CD1c-positive myeloid dendritic cell (primary cell): ENCODE data around the gene COP1.

Experiments used
- DNase-seq: peaks from one replicate; pipeline ENCODE4 v3.0.0-alpha.2; 2016; ENCODE audit errors: extremely low spot score

Gene COP1

DNA sequence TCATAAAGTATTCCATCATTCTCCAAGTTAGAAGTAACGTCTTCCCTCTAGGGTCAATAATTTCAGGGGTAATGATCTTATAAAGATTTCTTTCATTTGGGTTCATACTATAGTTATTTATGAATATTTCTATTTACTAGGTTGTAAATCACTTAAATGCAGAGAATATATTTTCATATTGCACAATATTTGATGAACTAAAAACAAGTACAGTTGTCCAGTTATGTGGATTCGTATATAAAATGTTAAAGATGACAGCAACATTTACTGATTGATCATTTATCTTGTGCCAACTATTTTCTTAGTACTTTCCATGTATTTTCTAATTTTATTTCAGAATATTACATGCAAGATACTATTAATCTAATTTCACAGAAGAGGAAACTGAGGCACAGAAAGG is 243.3 kb downstream of the COP1 start:
- no peak for DNase-seq

DNA sequence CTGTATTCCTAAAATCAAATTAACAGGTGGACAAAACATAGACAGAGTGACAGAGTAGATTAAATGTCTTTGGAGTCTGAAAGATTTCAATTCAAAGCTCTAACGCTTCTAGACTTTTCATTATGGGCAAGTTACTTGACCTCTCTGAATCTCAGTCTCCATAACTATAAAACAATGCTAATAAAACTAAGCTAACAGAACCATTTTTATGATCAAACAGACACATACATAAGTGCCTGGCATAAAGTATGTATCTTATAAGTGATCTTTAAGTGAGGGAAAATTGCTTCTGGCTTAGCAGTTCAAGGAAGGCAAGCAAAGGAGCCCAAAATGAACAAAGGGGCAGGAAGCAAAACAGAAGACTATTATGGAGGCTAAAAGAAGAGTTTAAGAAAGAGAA is 246.9 kb downstream of the COP1 start:
- DNase-seq: no peak

DNA sequence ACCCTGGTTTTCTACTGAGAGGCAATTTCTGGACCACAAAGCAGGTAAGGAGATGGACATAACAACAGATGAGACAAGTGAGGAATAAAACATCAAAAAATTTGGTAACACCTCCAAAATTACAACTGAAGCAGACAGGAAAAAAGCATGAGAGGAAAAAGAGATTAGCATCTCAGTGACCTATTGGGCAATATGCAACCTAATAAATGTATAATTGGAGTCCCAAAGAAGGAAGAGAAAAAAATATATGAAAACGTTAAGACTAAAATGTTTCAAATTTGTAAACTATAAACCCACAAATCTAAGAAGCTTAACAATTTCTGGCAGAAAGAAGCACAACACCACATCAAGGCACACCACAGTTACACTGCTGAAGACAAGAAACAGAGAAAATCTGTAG is 255.5 kb downstream of the COP1 start:
- no peak for DNase-seq

DNA sequence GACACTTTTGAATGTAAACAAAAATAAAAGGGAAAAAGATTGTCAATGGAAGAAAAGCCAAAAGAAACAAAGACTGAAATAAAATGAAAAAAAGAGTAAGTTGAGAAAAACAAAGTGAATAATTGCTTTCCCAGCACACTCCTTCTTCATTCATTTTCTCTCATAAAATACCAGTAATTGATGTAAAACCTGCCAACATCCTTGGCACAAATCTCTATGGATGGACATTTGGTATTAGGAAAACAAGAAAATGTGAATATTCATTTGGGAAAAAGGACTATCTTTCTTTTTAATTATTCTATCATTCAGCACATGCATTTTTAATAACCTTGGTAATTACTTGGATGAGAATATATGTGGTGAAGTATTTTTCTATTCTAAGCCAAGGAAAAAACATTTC is 259.3 kb downstream of the COP1 start:
- DNase-seq: no peak

DNA sequence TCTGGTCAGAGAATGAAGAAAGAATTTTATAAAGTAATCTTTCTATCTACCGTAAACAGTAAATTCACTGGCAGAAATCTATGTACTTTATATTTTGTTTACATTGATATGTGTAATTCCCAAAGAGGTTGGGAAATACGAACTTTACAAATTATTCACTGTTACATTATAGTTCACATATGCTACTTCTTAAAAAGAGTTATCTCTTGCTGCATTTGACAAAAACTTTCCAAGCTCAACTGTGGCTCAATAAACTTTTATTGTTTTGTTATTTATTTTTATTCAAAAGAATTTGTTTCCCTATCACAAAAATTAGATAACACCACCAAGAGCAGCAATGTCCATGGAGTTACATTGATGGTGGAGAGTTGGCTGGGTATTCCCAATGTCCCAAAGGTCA is 262.5 kb downstream of the COP1 start:
- no peak for DNase-seq

DNA sequence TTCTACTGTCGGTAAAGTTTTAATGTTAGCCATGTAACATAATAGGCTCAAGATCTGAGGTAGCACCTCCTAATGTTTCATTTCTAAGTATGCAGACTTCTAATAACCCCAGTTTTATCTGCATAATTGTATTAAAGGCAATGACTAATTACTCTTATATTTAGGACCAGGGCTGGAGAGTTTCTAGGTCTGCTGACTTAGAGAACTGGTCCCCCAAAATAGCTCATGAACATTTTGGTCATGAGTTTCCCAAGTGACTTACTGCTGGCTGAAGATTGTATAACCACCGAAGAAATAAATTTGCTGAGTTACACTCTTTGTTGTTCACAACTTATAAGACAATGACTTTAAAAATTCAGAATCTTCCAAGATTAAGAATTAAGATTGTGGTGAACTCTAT is 265.9 kb downstream of the COP1 start:
- no peak for DNase-seq

DNA sequence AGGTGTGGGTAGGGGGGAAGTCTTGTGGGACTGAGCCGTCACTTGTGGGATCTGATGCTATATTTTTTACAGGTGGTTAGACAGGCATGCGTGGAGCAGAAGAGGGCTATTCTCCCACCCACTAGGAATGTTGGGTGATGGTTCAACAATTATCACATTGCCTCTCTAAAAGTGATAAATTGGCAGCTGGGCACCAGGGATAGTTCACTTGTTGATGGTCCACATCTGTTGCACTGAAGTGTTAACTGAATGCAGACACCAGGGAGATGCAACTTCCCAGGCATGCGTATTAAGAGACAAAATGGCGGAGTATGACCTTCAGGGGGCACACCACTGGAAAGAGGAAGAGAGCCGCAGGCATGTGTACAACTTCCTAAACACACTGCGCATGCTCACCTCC is 270.4 kb downstream of the COP1 start:
- no peak for DNase-seq

DNA sequence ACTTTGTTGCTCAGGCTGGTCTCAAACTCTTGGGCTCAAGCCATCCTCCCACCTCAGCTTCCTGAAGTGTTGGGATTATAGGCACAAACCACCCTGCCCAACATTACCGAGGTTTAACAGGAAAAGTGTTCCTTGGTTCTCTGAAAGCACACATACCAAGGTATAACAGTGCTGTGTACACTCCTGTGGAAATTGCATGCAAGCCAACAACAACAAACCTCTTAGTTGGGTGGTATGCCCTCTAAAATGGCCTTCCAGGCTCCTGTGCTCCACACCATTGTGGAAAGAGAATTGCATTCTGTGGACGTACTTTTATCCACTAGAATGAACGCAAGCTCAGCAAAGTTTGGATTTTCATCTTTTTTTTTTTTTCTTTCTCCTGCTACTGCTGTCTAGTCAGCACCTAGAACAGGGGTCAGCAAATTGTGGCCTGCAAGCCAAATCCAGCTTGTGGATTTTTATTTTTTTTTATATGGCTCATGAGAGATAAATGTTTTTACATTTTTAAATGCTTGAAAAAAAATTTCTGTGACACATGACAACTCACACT is 271.4 kb downstream of the COP1 start:
- no peak for DNase-seq

DNA sequence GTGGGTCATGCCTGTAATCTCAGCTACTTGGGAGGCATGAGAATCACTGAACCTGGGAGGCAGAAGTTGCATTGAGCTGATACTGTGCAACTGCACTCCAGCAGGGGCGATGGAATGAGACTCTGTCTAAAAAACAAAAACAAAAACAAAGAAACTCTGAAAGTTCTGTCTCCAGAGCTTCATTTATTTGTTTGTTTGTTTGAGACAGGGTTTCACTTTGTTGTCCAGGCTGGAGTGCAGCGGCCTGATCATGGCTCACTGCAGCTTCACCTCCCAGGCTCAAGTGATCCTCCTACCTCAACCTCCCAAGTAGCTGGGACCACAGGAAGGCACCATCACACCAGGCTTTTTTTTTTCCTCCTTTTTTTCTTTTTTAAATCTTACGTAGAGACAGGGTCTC is 271.9 kb downstream of the COP1 start:
- DNase-seq: no peak

DNA sequence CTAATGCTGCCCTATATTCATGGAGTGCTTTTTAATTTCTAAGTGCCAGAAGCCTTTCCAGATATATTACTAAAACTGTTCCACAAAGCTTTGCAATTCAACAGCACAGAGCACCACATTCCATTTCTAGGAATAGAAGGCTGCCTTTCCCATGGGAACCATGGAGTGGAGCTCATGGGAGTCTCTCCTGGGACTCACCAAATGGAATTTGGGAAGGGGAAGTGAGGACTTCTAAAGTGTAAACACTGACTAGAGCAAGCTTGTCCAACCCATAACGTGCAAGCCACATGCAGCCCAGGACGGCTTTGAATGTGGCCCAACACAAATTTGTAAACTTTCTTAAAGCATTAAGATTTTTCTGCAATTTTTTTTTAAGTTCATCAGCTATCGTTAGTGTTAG is 273.3 kb downstream of the COP1 start:
- no peak for DNase-seq

DNA sequence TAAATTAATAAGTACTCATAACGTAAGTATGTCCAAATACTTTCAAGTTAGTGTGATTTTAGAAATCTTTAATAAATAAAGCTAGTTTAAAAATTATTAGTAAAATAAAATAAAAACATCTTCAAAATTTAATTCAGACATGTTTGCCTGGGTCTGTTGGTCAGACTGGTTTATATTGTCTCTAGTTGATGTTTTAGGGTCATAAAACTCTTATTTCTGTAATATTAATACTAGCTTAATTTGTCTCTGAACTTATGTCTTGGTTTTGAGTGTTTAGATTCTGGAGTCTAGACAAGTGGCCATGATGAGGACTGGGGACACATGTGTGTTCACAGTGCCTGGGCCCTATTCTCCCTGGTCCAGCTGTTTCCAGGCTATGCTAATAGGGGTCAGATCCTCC is 279.1 kb downstream of the COP1 start:
- DNase-seq: no peak

DNA sequence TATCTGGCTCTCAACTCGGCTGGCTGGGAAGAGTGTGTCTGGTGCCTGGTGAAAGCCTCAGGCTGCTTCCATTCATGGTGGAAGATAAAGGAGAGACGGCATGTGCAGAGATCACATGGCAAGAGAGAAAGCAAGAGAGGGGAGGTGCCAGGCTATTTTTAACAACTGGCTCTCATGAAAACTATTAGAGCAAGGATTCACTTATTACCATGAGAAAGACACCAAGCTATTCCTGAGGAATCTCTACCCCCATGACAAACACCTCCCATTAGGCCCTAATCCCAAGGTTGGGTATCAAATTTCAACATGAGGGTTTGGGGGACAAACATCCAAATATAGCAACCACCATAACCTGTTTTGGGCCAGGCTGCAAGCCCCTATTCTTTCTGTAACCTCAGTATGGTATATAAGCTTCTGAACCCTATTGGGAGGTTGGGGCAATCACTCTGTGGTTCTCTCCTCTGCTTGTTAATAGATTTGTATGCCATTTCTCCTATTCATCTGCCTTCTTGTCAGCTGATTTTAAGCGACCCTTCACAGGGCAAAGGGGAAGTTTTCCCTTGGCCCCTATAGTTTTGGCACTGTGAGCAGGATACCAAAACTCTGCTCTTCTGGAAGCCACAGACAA is 284.7 kb downstream of the COP1 start:
- DNase-seq: no peak

DNA sequence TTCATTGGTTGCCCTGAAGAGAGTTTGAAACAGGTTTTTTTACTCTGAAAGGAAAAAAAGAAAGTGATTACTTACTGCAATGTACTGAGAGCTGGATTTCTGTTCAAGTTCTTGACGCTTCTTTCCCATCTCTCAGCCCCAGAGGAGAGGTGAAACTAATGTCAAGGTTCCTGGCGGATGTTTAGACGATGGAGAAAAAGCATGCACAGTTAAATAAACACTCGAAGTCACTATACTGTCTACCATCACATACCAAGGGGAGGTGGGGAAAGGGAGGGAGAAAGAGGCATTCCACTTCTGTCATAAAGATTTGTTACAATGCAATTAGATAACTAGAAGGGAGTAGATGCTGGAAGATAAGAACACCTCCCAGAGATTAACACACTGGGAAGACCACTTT is 286.7 kb downstream of the COP1 start:
- DNase-seq: no peak

DNA sequence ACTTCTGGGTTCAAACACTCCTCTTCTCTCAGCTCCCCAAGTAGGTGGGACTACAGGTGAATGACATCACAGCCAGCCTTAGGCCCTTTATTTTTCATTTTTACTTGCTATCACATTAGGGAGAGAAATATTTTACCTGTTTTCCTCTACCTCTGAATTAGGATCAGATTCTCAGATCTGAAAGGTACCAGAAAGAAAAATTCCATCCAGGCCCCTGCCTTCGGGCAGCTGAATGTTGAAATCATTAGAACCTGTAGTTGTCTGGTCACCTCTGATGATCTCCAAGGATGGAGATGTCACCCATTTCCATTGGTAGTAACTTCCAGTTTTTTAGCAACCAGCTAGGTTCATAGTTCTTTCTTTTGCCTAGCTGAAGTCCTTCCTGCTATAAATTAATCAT is 288.1 kb downstream of the COP1 start:
- DNase-seq: no peak

DNA sequence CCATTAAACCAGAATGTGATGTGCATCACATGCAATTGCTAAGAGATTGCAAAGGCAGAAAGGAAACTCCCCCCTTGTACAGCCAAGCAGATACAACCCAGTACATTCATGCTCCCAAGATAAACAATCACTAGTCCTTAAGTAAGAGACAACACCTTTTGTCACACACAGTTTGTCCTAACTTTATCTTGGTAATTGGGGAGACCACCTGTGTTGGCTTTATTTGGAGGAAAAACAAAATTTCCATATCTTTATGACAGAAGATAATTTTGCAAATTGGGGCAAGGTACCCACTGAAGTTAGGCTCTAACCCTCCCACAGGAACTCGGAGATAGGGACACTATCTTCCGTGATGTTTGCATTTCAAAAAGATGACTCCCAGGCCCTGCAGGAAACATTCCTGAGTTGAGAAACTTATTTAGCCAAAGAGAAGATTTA is 288.7 kb downstream of the COP1 start:
- no peak for DNase-seq

DNA sequence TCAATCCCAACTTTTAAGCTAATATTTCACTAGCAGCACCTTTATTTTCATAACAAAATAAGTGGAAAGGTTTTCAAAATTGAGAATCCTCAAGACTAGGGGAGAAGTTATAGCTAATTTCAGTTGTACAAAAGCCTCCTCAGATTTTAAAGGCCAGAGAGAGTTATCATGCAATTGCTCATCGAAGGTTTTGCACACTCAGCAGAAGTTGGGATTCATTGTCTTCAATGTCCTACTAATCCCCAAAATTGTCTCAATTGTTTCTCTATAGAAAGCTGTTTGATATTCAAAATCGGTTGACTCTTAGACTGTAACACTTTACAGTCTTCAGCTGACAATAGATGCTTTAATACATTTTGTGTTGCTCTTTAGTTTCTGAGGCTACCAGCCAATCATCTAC is 293.0 kb downstream of the COP1 start:
- no peak for DNase-seq

DNA sequence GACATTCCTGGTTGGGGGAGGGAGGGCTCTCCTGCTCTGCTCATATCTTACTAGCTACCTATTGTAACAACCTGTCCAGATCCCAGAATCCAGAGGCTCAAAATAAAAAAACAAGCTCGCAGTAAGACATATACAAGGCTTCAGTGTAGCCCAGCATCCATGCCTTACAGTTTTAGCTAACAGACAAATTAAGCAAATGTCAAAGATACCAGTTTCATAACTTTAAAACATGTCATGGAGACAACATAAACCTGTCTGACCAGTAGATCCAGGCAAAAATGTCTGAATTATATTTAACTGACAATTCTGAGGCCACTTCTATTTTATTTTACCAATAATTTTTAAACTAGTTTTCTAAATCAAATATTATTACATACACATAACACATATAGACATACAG is 295.9 kb downstream of the COP1 start:
- no peak for DNase-seq

DNA sequence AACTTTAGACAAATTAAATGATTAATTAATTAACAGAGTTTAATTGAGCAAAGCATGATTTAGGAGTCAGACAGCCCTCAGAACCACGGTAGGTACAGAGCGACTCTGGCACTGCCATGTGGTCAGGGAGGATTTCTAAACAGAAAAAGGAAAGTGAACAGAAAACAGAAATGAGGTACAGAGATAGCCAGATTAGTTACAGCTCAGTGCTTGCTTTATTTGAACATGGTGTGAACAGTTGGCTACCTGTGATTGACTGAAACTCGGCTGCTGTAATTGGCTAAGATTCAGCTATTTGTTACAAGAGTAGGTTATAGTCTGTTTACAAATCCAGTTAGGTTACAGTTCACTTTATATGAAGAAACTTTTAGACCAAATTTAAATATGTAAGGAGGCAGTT is 300.7 kb downstream of the COP1 start:
- no peak for DNase-seq

DNA sequence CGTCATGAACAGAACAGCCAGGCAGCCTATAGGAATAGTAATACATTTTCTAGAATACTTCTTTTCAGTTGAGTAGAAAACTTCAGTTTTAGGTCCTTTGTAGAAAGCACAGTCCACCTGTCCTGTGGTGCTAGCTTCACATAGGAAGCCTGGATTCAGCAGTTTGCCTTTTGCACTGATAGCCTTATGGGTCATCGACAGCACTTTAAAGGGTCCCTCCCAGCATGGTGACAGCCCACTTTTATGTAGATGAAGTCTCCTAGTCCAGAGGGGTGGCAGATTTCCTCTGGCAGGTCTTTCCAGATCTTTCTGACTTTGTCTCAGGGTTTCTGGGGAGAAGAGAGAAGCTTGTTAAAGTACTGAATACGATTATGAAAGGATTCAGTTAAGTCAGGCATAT is 302.3 kb downstream of the COP1 start:
- DNase-seq: no peak

DNA sequence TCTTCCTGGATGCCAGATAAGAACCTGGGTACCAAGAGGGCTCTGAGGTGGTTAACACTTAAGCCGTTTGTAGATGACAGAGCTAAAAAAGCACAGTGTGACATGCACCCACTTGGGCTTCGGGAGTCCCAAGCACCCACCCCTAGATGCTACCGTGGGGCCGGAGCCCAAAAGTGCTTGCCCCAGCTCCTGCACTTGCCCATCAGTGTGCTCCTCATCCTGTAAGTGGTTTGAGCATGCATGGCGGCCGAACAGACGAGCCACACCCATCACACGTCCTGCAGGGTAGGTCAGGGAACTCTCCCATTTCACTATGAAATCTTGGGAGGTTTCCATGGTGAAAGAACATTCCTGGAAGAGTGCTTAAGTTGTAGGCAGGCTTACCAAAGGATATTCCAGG is 304.8 kb downstream of the COP1 start:
- DNase-seq: no peak

DNA sequence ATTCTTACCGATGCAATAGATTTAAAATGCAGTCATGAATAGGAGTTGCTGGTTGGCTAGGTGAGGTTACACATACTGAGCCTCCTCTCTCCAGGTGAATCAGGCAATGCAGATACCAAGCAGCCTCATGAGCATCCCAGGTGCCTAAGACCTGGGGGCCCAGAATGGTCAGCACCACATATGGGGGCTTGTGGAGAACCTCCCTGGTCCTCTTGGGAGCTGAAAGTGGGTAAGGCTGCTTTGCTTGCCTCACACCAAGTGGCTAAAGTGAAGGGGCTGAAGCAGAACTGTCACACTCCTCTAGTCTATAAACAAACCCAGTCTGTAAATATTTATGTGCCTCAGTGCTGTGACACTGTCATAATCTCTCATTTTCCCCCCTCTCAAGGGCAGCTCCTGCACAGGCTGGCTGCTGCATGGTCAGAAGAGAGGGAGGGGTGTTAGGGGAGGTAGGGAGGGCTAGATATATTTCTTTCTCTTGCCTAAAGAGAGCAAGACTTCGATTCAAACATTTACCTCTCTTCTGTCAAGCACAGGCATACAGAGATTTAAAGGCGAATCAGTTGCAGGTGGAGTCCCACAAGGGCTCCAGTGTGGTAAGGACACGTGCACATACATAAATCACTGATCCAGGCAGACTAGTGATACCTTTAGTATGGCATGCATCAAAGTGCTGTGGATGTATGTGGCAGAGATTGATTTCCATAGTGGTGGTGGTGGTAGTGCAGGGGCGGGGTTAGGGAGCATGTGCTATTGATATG is 305.8 kb downstream of the COP1 start:
- DNase-seq: no peak

DNA sequence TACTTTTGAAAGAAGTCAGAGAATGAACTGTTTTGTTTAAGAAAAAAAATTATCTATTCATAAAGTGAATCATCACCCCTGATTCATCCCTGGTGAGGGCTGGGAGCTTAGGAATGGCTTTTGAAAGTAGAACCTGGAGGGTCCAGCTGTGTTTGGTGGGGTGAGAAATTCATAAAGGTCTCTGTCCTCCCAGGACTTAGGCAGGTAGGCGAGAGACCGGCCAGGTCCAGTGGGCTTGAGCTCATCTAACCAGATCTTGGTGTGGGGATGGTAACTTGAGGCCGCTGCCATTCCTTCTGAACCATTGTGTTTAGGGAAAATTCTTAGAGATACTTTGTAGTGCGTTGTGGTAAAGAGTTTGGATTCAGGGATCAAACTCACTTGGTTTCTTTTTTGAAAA is 306.9 kb downstream of the COP1 start:
- no peak for DNase-seq

DNA sequence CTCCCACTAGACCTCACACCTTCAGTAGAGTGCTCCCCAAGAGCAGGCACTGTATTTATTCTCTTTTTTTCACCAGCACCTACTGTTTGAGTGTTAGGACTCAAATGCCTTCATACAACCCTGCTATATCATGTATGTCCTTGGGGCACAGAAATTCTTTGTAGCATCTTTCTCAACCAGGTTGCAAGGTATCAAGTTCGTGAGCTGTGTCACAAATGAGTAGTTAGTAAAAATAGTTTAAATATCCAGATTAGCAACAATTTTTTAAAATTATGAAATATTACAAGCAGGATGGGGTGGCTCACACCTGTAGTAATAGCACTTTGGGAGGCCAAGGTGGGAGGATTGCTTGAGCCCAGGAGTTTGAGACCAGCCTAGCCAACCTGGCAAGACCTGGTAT is 311.1 kb downstream of the COP1 start:
- DNase-seq: no peak
